Naive thymus-derived CD8-positive, alpha-beta T cell (primary cell): ENCODE results near the gene ZBTB43. TPM values are rescaled to one million over a fixed set of nuclear protein-coding genes. Genes with fewer than 3 reads are reported as not detected.
"Not testable (repeated sequence)": the region's sequence is repeated elsewhere in the genome, so short reads cannot be mapped to it uniquely, and the experiment has no call there.

Source experiments
- ATAC-seq, 2 donors: fragments of 150-1000 bp; cut with Tn5 transposase in 1 of 2; sonication (Bioruptor Pico), chemical (Tn5 transposase) in 1 of 2; 1 replicate in 1 of 2; 2 replicates in 1 of 2; pipeline ENCODE4 v1.10.0; 2021; ENCODE audit warnings: mild to moderate bottlenecking in 2 of 2, moderate library complexity in 2 of 2
- POLR2A ChIA-PET: fragments of 350-600 bp; sonication (Branson Sonifier 250); formaldehyde crosslinking; loops from one replicate; lab custom pipeline; 2021; ENCODE audit warnings: antibody characterized with exemption; lab: Charles Lee
- DNase-seq, 10 donors: peaks; one replicate each; pipeline versions ENCODE4 v3.0.0 to v3.0.0-alpha.2; 2020 to 2022
- H3K27ac Mint-ChIP-seq, 10 donors: one replicate each; pipeline ENCODE4 v1.8.0; 2020 to 2022; ENCODE audit warnings: mild to moderate bottlenecking in 10 of 10, mixed read lengths in 10 of 10, moderate library complexity in 4 of 10, inconsistent platforms in 1 of 10
- H3K27me3 Mint-ChIP-seq, 5 donors: one replicate each; pipeline ENCODE4 v1.8.0; 2021 to 2022; ENCODE audit warnings: mixed read lengths in 5 of 5
- H3K36me3 Mint-ChIP-seq, 3 donors: one replicate each; pipeline ENCODE4 v1.8.0; 2020 to 2022; ENCODE audit warnings: mixed read lengths in 3 of 3, mild to moderate bottlenecking in 2 of 3, inconsistent platforms in 1 of 3
- H3K4me1 Mint-ChIP-seq, 4 donors: one replicate each; pipeline ENCODE4 v1.8.0; 2021 to 2022; ENCODE audit warnings: mixed read lengths in 4 of 4
- H3K4me3 Mint-ChIP-seq, 10 donors: one replicate each; pipeline ENCODE4 v1.8.0; 2020 to 2022; ENCODE audit warnings: mild to moderate bottlenecking in 10 of 10, mixed read lengths in 10 of 10, moderate library complexity in 6 of 10, inconsistent platforms in 1 of 10
- H3K9me3 Mint-ChIP-seq, 9 donors: one replicate each; pipeline ENCODE4 v1.8.0; 2020 to 2022; ENCODE audit warnings: mixed read lengths in 9 of 9, mild to moderate bottlenecking in 3 of 9, inconsistent platforms in 1 of 9, moderate library complexity in 1 of 9
- polyA plus RNA-seq, 3 donors: library from polyadenylated mRNA; unstranded; fragments of 300-500 nt; fragmentation: Illumina TruSeq; gene quantifications; one replicate each; pipeline ENCODE4 v1.2.3, GENCODE V29; 2021
- total RNA-seq, 8 experiments: library from RNA in 2 of 8; stranded (reverse) in 2 of 8; gene quantifications; one replicate each; pipeline ENCODE4 v1.2.3 and lab custom pipeline; 2021 to 2026

The ZBTB43 gene
- total and polyA plus RNA-seq, 5 experiments from 2014 or later, result 6.9 to 29.3 (median 14.9) TPM

- POLR2A ChIA-PET, result interaction anchor here (4.4 kb wide), 1 partner anchor 73 kb away, joined by 33 read pairs; no protein-coding TSS in a partner anchor
- H3K4me3 Mint-ChIP-seq, result not testable (repeated sequence)
Measured at GRCh38 chr9:126778696-126779095, 26.1 kb upstream of the ZBTB43 start.

GRCh38 chr9:126781186-126782052 is 23.4 kb upstream of the ZBTB43 start:
- H3K36me3 Mint-ChIP-seq, result no peaks in the 10 kb centered on the region
- no peaks in the 10 kb centered on the region for H3K4me1 Mint-ChIP-seq
- POLR2A ChIA-PET, result interaction anchor here (1.0 to 4.4 kb wide), 2 partner anchors 58 to 76 kb away, joined by 4 to 33 read pairs; no protein-coding TSS in a partner anchor
- H3K27me3 Mint-ChIP-seq, result peaks cover 6 to 34% (median 19%) of the 10 kb centered on the region in 5 donors
- ATAC-seq, result peak; percentile 92 to 97
- H3K27ac Mint-ChIP-seq, result peak overlapping the region in 1 of 10 donors; percentile 21
- peak; percentile 67 to 90 (median 81) for DNase-seq
- H3K9me3 Mint-ChIP-seq, result no peaks in the 10 kb centered on the region
- H3K4me3 Mint-ChIP-seq, result no peak overlapping the region

More at GRCh38 chr9:126778696-126779095, 26.1 kb upstream of the ZBTB43 start:
- not testable (repeated sequence) for DNase-seq, H3K4me1 Mint-ChIP-seq, H3K9me3 Mint-ChIP-seq, H3K27ac Mint-ChIP-seq, H3K36me3 Mint-ChIP-seq, ATAC-seq
- H3K27me3 Mint-ChIP-seq, result peaks cover 13 to 30% (median 28%) of the 10 kb centered on the region in 5 donors

GRCh38 chr9:126782053-126782388 is 22.8 kb upstream of the ZBTB43 start:
- Mint-ChIP-seq H3K4me1 (no peaks in the 10 kb centered on the region), H3K36me3 (no peaks in the 10 kb centered on the region), H3K9me3 (no peaks in the 10 kb centered on the region), H3K27me3 (peaks cover 9 to 40% (median 25%) of the 10 kb centered on the region in 5 donors), H3K27ac (no peak overlapping the region), H3K4me3 (no peak overlapping the region)
- ATAC-seq (no peak), DNase-seq (no peak)
- POLR2A ChIA-PET, result interaction anchor here (1.0 to 4.4 kb wide), 2 partner anchors 59 to 77 kb away, joined by 4 to 33 read pairs; no protein-coding TSS in a partner anchor

GRCh38 chr9:126783949-126784348 is 20.9 kb upstream of the ZBTB43 start:
- peaks cover 10 to 37% (median 30%) of the 10 kb centered on the region in 5 donors for H3K27me3 Mint-ChIP-seq
- ATAC-seq (no peak), DNase-seq (no peak)
- H3K27ac Mint-ChIP-seq, result no peak overlapping the region
- no peaks in the 10 kb centered on the region for H3K4me1 Mint-ChIP-seq
- no peak overlapping the region for H3K4me3 Mint-ChIP-seq
- POLR2A ChIA-PET, result no interaction called here
- no peaks in the 10 kb centered on the region for H3K36me3 Mint-ChIP-seq
- no peaks in the 10 kb centered on the region for H3K9me3 Mint-ChIP-seq

GRCh38 chr9:126784401-126784800 is 20.4 kb upstream of the ZBTB43 start:
- no peak overlapping the region for H3K4me3 Mint-ChIP-seq
- no peak for ATAC-seq
- peaks cover 11 to 38% (median 30%) of the 10 kb centered on the region in 5 donors for H3K27me3 Mint-ChIP-seq
- no peak for DNase-seq
- POLR2A ChIA-PET, result no interaction called here
- no peaks in the 10 kb centered on the region for H3K9me3 Mint-ChIP-seq
- no peaks in the 10 kb centered on the region for H3K36me3 Mint-ChIP-seq
- H3K4me1 Mint-ChIP-seq, result no peaks in the 10 kb centered on the region
- H3K27ac Mint-ChIP-seq, result no peak overlapping the region

- H3K4me1 Mint-ChIP-seq, POLR2A ChIA-PET, DNase-seq, H3K36me3 Mint-ChIP-seq, ATAC-seq, H3K27ac Mint-ChIP-seq, H3K9me3 Mint-ChIP-seq, H3K4me3 Mint-ChIP-seq: not testable (repeated sequence)
- peaks cover 15 to 38% (median 30%) of the 10 kb centered on the region in 5 donors for H3K27me3 Mint-ChIP-seq
Measured at GRCh38 chr9:126784841-126785240, 20.0 kb upstream of the ZBTB43 start.

- Mint-ChIP-seq H3K27me3 (peaks cover 23 to 55% (median 36%) of the 10 kb centered on the region in 5 donors), H3K9me3 (no peaks in the 10 kb centered on the region), H3K4me3 (no peak overlapping the region), H3K36me3 (no peaks in the 10 kb centered on the region), H3K4me1 (no peaks in the 10 kb centered on the region), H3K27ac (no peak overlapping the region)
- DNase-seq (no peak), ATAC-seq (no peak)
- POLR2A ChIA-PET, result no interaction called here
Measured at GRCh38 chr9:126788046-126788445, 16.8 kb upstream of the ZBTB43 start.

GRCh38 chr9:126788634-126789349 is 16.0 kb upstream of the ZBTB43 start:
- Mint-ChIP-seq H3K27ac (peak overlapping the region in 2 of 10 donors; percentile 24 to 42), H3K27me3 (peaks cover 23 to 55% (median 39%) of the 10 kb centered on the region in 5 donors), H3K4me3 (no peak overlapping the region), H3K4me1 (no peaks in the 10 kb centered on the region), H3K9me3 (no peaks in the 10 kb centered on the region), H3K36me3 (no peaks in the 10 kb centered on the region)
- ATAC-seq, result no peak
- POLR2A ChIA-PET, result no interaction called here
- no peak for DNase-seq

GRCh38 chr9:126790561-126790960 is 14.3 kb upstream of the ZBTB43 start:
- Mint-ChIP-seq H3K36me3 (no peaks in the 10 kb centered on the region), H3K4me1 (no peaks in the 10 kb centered on the region), H3K9me3 (peaks cover 0 to 3% (median 0%) of the 10 kb centered on the region in 9 donors), H3K4me3 (no peak overlapping the region), H3K27me3 (peaks cover 28 to 55% (median 42%) of the 10 kb centered on the region in 5 donors), H3K27ac (no peak overlapping the region)
- ATAC-seq, result no peak
- DNase-seq, result no peak
- POLR2A ChIA-PET, result interaction anchor here (0.5 kb wide), 2 partner anchors 66 to 379 kb away, joined by 3 read pairs; no protein-coding TSS in a partner anchor

GRCh38 chr9:126791406-126792230 is 13.2 kb upstream of the ZBTB43 start:
- ATAC-seq (no peak), DNase-seq (no peak)
- H3K4me3 Mint-ChIP-seq, result no peak overlapping the region
- POLR2A ChIA-PET, result interaction anchor here (0.5 kb wide), 1 partner anchor 67 kb away, joined by 3 read pairs; no protein-coding TSS in a partner anchor
- H3K4me1 Mint-ChIP-seq, result no peaks in the 10 kb centered on the region
- H3K36me3 Mint-ChIP-seq, result peaks cover 0 to 2% (median 0%) of the 10 kb centered on the region in 3 donors
- H3K9me3 Mint-ChIP-seq, result peaks cover 0 to 4% (median 1%) of the 10 kb centered on the region in 9 donors
- H3K27me3 Mint-ChIP-seq, result peaks cover 26 to 49% (median 39%) of the 10 kb centered on the region in 5 donors
- peak overlapping the region in 1 of 10 donors; percentile 1 for H3K27ac Mint-ChIP-seq

- peaks cover 0 to 2% (median 0%) of the 10 kb centered on the region in 3 donors for H3K36me3 Mint-ChIP-seq
- H3K27me3 Mint-ChIP-seq, result peaks cover 20 to 37% (median 27%) of the 10 kb centered on the region in 5 donors
- peaks cover 0 to 4% (median 1%) of the 10 kb centered on the region in 9 donors for H3K9me3 Mint-ChIP-seq
- H3K4me1 Mint-ChIP-seq, result no peaks in the 10 kb centered on the region
- no peak for DNase-seq
- POLR2A ChIA-PET, result interaction anchor here (0.6 kb wide), 1 partner anchor 1659 kb away, joined by 3 read pairs; no protein-coding TSS in a partner anchor
- H3K4me3 Mint-ChIP-seq, result no peak overlapping the region
- no peak overlapping the region for H3K27ac Mint-ChIP-seq
- ATAC-seq, result no peak
Measured at GRCh38 chr9:126793686-126794417, 11.0 kb upstream of the ZBTB43 start.
